Pancreas (tissue), 10 donors: Measurements from ENCODE around the gene PFAS. TPM values are rescaled to one million over a fixed set of nuclear protein-coding genes. Genes with fewer than 3 reads are reported as not detected.

Experiments used
- ATAC-seq, 4 donors: fragments of 200-7000 bp; cut with Tn5 transposase; one replicate each; pipeline versions ENCODE4 v1.8.0 to v1.9.1; 2020; ENCODE audit warnings: mild to moderate bottlenecking in 4 of 4, moderate library complexity in 4 of 4
- DNase-seq, 6 donors: peaks; one replicate each; pipeline ENCODE4 v3.0.0-alpha.2; 2020
- FAIRE-seq: peaks from 2 replicates; lab custom pipeline; 2012; peaks lifted over from hg19 to GRCh38; lab: Jason Lieb, UNC
- H3K27ac ChIP-seq, 4 donors: fragments of 200-600 bp; sonication (generic); 1 replicate in 3 of 4; 2 replicates in 1 of 4; pipeline versions ENCODE4 v1.5.0 to v1.8.0; 2020
- H3K27me3 ChIP-seq, 4 donors: fragments of 200-600 bp; one replicate each; pipeline ENCODE4 v1.8.0; 2021
- H3K36me3 ChIP-seq, 3 donors: fragments of 200-600 bp; sonication (generic) in 1 of 3; one replicate each; pipeline versions ENCODE4 v1.5.0 to v1.8.0; 2020 to 2021
- H3K4me1 ChIP-seq, 3 donors: fragments of 200-600 bp; one replicate each; pipeline ENCODE4 v1.8.0; 2021
- H3K4me3 ChIP-seq, 4 donors: fragments of 200-600 bp; sonication (generic) in 2 of 4; one replicate each; pipeline versions ENCODE4 v1.5.0 to v1.8.0; 2020 to 2021
- H3K9me3 ChIP-seq, 4 donors: fragments of 200-600 bp; one replicate each; pipeline ENCODE4 v1.8.0; 2021
- CTCF ChIP-seq, 4 donors: fragments of 200-600 bp; sonication (generic) in 3 of 4; IDR thresholded peaks; one replicate each; pipeline versions ENCODE4 v1.5.0 to v1.8.0; 2021; ENCODE audit warnings: antibody characterized with exemption in 4 of 4
- WGBS, 2 donors: extraction: QIAGEN DNeasy Blood & Tissue Kit; methylation state at CpG; one replicate each; pipeline ENCODE4 v1.1.7; 2013; 5-methylcytosine and 5-hydroxymethylcytosine counted together
- intact Hi-C, 3 donors: fragments of 100-400 bp; cut with DNase I; formaldehyde crosslinking; loops; one replicate each; pipeline versions ENCODE4 v1.11.1 to v1.14.2; 2022
- polyA plus RNA-seq, 2 donors: library from polyadenylated mRNA; stranded (reverse); fragments of 200-250 nt; gene quantifications; one replicate each; pipeline ENCODE4 v1.2.3, GENCODE V29; 2013
- total RNA-seq, 6 donors: library from RNA; stranded (reverse); fragmentation: NEBNext Ultra II Directional in 4 of 6; extraction: Animal tissue kit (Norgen Biotek cat#: 25700) in 4 of 6; gene quantifications; one replicate each; pipeline versions ENCODE4 v1.2.1 to v1.2.4, GENCODE V29; 2021 to 2023
- donor health status: healthy with polysubstance abuse.
- donor health status: DM: no; HTN: no; CAD: no; lungs with moderate emphysema.
- donor health status: DM: no; HTN: no; CAD: no.
- donor health status: control.
- donor health status: control.
- donor health status: Bipolar disorder and iron deficiency.
- donor health status: DM: yes; HTN: yes; CAD: no.
- donor health status: DM: no; HTN: no; CAD: no.
- donor health status: DM: no; HTN: no; CAD: no.
- donor health status: DM: yes; HTN: yes; CAD: no.

PFAS gene
- total and polyA plus RNA-seq, 8 donors = 11.5 to 21.4 (median 18.7) TPM

- FAIRE-seq = no peak
- no peaks in the 10 kb centered on the region for H3K9me3 ChIP-seq
- DNase-seq = no peak
- intact Hi-C loops = no loop called here
- ATAC-seq = no peak
- no peak for TF ChIP-seq CTCF (IDR thresholded peaks at IDR 0.05)
- peaks cover 17 to 33% (median 20%) of the 10 kb centered on the region in 3 donors for H3K4me1 ChIP-seq
- no peak overlapping the region for H3K4me3 ChIP-seq
- no peak overlapping the region for H3K27ac ChIP-seq
- no peaks in the 10 kb centered on the region for H3K36me3 ChIP-seq
- WGBS, 2 donors = 91 to 97% methylated on average over 4 of the region's 4 CpGs
- no peaks in the 10 kb centered on the region for H3K27me3 ChIP-seq
These were observed 35.0 kb downstream of the PFAS start for GRCh38 chr17:8284126-8284525.

- DNase-seq (peak in 3 of 6 donors; percentile 49 to 75 (median 72)), FAIRE-seq (no peak), ATAC-seq (peak; percentile 18 to 68 (median 53))
- no peaks in the 10 kb centered on the region for H3K27me3 ChIP-seq
- no peak overlapping the region for H3K4me3 ChIP-seq
- H3K36me3 ChIP-seq = no peaks in the 10 kb centered on the region
- intact Hi-C loops = no loop called here
- no peaks in the 10 kb centered on the region for H3K9me3 ChIP-seq
- WGBS, 2 donors = 37% methylated on average over 10 of the region's 10 CpGs
- H3K4me1 ChIP-seq = peaks cover 17 to 37% (median 20%) of the 10 kb centered on the region in 3 donors
- H3K27ac ChIP-seq = peak overlapping the region in 1 of 4 donors; percentile 39
- TF ChIP-seq CTCF (IDR thresholded peaks at IDR 0.05) = no peak
These were observed 36.4 kb downstream of the PFAS start for GRCh38 chr17:8285270-8286181.

GRCh38 chr17:8287651-8288335 lies 38.7 kb downstream of the PFAS start:
- Histone ChIP-seq H3K4me1 (peaks cover 17 to 37% (median 20%) of the 10 kb centered on the region in 3 donors), H3K4me3 (peak overlapping the region; percentile 41 to 80 (median 53)), H3K27me3 (no peaks in the 10 kb centered on the region), H3K9me3 (no peaks in the 10 kb centered on the region), H3K36me3 (no peaks in the 10 kb centered on the region), H3K27ac (peak overlapping the region; percentile 51 to 88 (median 76))
- FAIRE-seq = no peak
- TF ChIP-seq CTCF (IDR thresholded peaks at IDR 0.05) = no peak
- WGBS, 2 donors = 5 to 8% methylated on average over 19 of the region's 19 CpGs
- peak in 4 of 6 donors; percentile 15 to 58 (median 50) for DNase-seq
- peak; percentile 62 to 73 (median 62) for ATAC-seq
- intact Hi-C loops = no loop called here

- intact Hi-C loops = no loop called here
- peak; percentile 86 to 94 (median 90) for DNase-seq
- TF ChIP-seq CTCF (IDR thresholded peaks at IDR 0.05) = no peak
- Histone ChIP-seq H3K9me3 (no peaks in the 10 kb centered on the region), H3K27me3 (no peaks in the 10 kb centered on the region), H3K36me3 (no peaks in the 10 kb centered on the region), H3K4me1 (peaks cover 17 to 37% (median 20%) of the 10 kb centered on the region in 3 donors), H3K4me3 (peak within 1 kb of the TSS; percentile 41 to 80 (median 53)), H3K27ac (peak within 1 kb of the TSS; percentile 51 to 88 (median 76))
- no peak for FAIRE-seq
- 11 to 17% methylated on average over 53 of the region's 53 CpGs for WGBS, 2 donors
- peak; percentile 87 to 94 (median 88) for ATAC-seq
These were observed 39.4 kb downstream of the PFAS start, which contains the start of gene RANGRF for GRCh38 chr17:8288336-8289102. Gene RANGRF, plus strand, starts transcription at chr17:8288670. Its CDS starts 119 bp downstream, at chr17:8288789.
